T-helper 22 cell (primary cell): ENCODE measurements around the gene ZFP1.
"Not testable (repeated sequence)": the region's sequence is repeated elsewhere in the genome, so short reads cannot be mapped to it uniquely, and the experiment has no call there.

Experiments
- DNase-seq: peaks from one replicate; pipeline ENCODE4 v3.0.0-alpha.2; 2020; ENCODE audit warnings: low read depth

The ZFP1 gene

GRCh38 chr16:75204905-75205304 lies 56.6 kb downstream of the ZFP1 start:
- DNase-seq: not testable (repeated sequence)

GRCh38 chr16:75205438-75205837 lies 57.1 kb downstream of the ZFP1 start:
- not testable (repeated sequence) for DNase-seq

GRCh38 chr16:75205961-75206748 lies 57.8 kb downstream of the ZFP1 start:
- not testable (repeated sequence) for DNase-seq

GRCh38 chr16:75206749-75207451 lies 58.6 kb downstream of the ZFP1 start, which contains the start of gene CTRB2:
TSS of gene CTRB2 (minus strand) at chr16:75207161. CDS start at chr16:75207141, 20 bp downstream.
- DNase-seq: no peak

GRCh38 chr16:75207831-75208230 lies 59.5 kb downstream of the ZFP1 start:
- no peak for DNase-seq

GRCh38 chr16:75208242-75208825 lies 60.0 kb downstream of the ZFP1 start:
- no peak for DNase-seq

GRCh38 chr16:75208861-75209505 lies 60.7 kb downstream of the ZFP1 start:
- DNase-seq: no peak

- DNase-seq: not testable (repeated sequence)
Observed at GRCh38 chr16:75209514-75209913, 61.2 kb downstream of the ZFP1 start.

- no peak for DNase-seq
Observed at GRCh38 chr16:75209944-75210343, 61.6 kb downstream of the ZFP1 start.

GRCh38 chr16:75211286-75211685 lies 63.0 kb downstream of the ZFP1 start:
- DNase-seq: not testable (repeated sequence)

GRCh38 chr16:75216127-75216526 lies 67.8 kb downstream of the ZFP1 start:
- DNase-seq: no peak

- no peak for DNase-seq
Observed at GRCh38 chr16:75216576-75216975, 68.3 kb downstream of the ZFP1 start.

- DNase-seq: no peak
Observed at GRCh38 chr16:75217389-75217851, 69.1 kb downstream of the ZFP1 start.

GRCh38 chr16:75218256-75219076 lies 70.1 kb downstream of the ZFP1 start, which contains the start of gene CTRB1:
TSS of gene CTRB1 (plus strand) at chr16:75218988. CDS start at chr16:75219008, 20 bp downstream.
- no peak for DNase-seq

- no peak for DNase-seq
Observed at GRCh38 chr16:75219088-75219487, 70.8 kb downstream of the ZFP1 start.

GRCh38 chr16:75219838-75220237 lies 71.5 kb downstream of the ZFP1 start:
- DNase-seq: no peak
